ENCODE results near the gene C17orf50. TPM values are rescaled to one million over a fixed set of nuclear protein-coding genes. Genes with fewer than 3 reads are reported as not detected.

C17orf50 gene
- total and polyA plus RNA-seq, 9 donors: not detected

DNA sequence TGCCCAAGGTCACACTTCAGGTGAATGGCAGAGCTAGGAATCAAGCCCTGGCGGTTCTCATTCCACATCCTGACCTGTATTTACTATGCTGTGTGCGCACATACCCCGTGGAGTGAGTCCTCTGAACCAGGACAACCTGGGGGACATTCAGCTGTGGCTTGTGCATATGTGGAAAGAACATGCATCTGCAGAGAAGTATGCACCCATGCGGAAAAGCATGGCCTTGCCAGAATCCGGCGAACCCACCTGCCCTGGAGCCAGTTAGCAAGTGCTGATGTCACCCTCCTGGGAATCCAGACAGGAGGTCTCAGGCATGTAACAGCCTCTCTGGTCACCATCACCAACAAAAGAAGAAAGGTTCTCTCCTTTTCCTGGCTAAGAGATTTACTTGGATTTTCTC lies 27.3 kb upstream of the C17orf50 start:
- peaks cover 7% of the 10 kb centered on the region for H3K4me1 ChIP-seq (ENCODE audit: insufficient read depth)
- no peak for DNase-seq
- no peaks in the 10 kb centered on the region for H3K9me3 ChIP-seq
- WGBS, 3 donors: 85 to 92% (median 88%) methylated on average over 6 of the region's 6 CpGs
- no peak overlapping the region for H3K27ac ChIP-seq
- no peaks in the 10 kb centered on the region for H3K27me3 ChIP-seq
- intact Hi-C loops (cut with DNase I): no loop called here
- no peak overlapping the region for H3K4me3 ChIP-seq
- TF ChIP-seq, protein P1, sequence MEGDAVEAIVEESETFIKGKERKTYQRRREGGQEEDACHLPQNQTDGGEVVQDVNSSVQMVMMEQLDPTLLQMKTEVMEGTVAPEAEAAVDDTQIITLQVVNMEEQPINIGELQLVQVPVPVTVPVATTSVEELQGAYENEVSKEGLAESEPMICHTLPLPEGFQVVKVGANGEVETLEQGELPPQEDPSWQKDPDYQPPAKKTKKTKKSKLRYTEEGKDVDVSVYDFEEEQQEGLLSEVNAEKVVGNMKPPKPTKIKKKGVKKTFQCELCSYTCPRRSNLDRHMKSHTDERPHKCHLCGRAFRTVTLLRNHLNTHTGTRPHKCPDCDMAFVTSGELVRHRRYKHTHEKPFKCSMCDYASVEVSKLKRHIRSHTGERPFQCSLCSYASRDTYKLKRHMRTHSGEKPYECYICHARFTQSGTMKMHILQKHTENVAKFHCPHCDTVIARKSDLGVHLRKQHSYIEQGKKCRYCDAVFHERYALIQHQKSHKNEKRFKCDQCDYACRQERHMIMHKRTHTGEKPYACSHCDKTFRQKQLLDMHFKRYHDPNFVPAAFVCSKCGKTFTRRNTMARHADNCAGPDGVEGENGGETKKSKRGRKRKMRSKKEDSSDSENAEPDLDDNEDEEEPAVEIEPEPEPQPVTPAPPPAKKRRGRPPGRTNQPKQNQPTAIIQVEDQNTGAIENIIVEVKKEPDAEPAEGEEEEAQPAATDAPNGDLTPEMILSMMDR (IDR thresholded peaks at IDR 0.05): no peak
- TF ChIP-seq EP300 (IDR thresholded peaks at IDR 0.05): no peak
- TF ChIP-seq POLR2A (IDR thresholded peaks at IDR 0.05): no peak
- H3K36me3 ChIP-seq: no peaks in the 10 kb centered on the region

DNA sequence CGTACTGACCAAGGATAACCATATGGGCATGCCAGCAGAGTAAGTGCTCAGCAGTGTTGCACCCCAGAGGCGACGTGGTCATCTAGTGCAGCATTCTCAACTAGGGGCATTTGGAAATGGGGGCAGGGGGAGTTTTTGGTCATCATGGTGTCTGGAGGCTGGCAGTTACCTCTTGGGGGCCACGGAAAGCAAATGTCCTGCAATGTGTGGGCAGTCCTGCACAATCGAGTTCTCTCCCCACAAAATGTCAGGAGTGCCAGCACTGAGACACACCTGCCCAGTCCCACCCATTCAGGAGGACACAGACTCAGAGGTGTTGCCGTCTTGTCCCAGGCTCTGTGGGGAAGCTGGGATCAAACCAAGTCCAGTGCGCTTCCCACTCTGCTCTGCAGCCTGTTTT lies 26.3 kb upstream of the C17orf50 start:
- DNase-seq: no peak
- Histone ChIP-seq H3K9me3 (no peaks in the 10 kb centered on the region), H3K27ac (no peak overlapping the region), H3K4me1 (ENCODE audit: insufficient read depth) (peaks cover 7% of the 10 kb centered on the region), H3K27me3 (no peaks in the 10 kb centered on the region), H3K36me3 (no peaks in the 10 kb centered on the region), H3K4me3 (no peak overlapping the region)
- intact Hi-C loops (cut with DNase I): no loop called here
- no peak for TF ChIP-seq EP300 (IDR thresholded peaks at IDR 0.05)
- TF ChIP-seq, protein P1 (IDR thresholded peaks at IDR 0.05): no peak
- no peak for TF ChIP-seq POLR2A (IDR thresholded peaks at IDR 0.05)
- WGBS, 3 donors: 76 to 84% (median 84%) methylated on average over 7 of the region's 7 CpGs

DNA sequence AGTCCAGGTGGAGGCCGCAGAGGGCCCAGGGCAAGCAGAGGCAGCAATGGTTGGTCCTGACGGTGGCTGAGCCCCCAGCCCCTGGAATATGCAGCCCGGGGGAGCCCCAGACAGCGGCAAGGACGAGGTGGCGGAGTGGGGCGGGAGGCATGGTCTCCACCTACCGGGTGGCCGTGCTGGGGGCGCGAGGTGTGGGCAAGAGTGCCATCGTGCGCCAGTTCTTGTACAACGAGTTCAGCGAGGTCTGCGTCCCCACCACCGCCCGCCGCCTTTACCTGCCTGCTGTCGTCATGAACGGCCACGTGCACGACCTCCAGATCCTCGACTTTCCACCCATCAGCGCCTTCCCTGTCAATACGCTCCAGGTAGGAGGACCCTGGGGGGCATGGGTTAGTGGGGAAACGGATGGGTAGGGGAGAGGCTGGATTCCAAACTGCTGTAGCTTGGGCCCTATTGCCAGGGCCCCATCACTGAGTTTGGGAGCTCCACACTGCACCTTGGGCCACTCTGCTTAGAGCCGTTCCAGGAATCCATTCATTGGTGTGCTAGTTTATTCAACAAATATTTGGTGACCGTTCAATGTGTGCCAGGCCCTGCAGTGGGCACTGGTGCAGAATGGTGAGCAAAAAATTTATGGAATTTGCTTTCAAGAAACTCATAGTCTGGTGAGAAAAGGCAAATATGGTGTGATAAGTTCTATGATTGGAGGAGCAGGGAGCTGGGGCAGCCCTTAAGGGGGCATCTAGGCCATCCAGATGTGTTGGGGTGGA lies 25.5 kb upstream of the C17orf50 start:
- 79 to 89% (median 85%) methylated on average over 29 of the region's 29 CpGs for WGBS, 3 donors
- intact Hi-C loops (cut with DNase I): no loop called here
- no peak for TF ChIP-seq EP300 (IDR thresholded peaks at IDR 0.05)
- TF ChIP-seq, protein P1 (IDR thresholded peaks at IDR 0.05): no peak
- no peak for TF ChIP-seq POLR2A (IDR thresholded peaks at IDR 0.05)
- Histone ChIP-seq H3K27me3 (no peaks in the 10 kb centered on the region), H3K36me3 (no peaks in the 10 kb centered on the region), H3K27ac (no peak overlapping the region), H3K4me1 (ENCODE audit: insufficient read depth) (peaks cover 7% of the 10 kb centered on the region), H3K4me3 (no peak overlapping the region), H3K9me3 (no peaks in the 10 kb centered on the region)
- no peak for DNase-seq

DNA sequence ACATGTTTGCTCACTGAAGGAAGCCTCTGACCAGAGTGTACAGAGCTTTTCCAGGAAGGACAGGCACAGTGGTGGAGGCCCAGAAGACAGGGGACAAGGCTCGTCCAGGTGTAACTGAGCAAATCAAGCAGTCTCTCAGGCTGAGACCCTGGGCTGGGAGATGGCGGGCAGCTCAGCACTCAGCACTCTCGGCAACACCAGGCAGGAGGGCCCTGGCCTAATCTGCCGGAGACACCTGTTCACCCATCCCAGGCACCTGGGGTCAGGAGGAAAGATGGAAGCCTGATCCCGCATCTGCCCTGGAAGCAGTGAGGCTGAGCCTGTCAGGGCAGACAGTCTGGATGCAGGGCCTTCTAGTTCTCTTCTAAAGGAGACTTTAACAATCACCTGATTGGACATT lies 24.5 kb upstream of the C17orf50 start:
- H3K27ac ChIP-seq: no peak overlapping the region
- H3K4me1 ChIP-seq (ENCODE audit: insufficient read depth): peaks cover 5% of the 10 kb centered on the region
- TF ChIP-seq, protein P1 (IDR thresholded peaks at IDR 0.05): no peak
- TF ChIP-seq POLR2A (IDR thresholded peaks at IDR 0.05): no peak
- TF ChIP-seq EP300 (IDR thresholded peaks at IDR 0.05): no peak
- no peak for DNase-seq
- H3K27me3 ChIP-seq: no peaks in the 10 kb centered on the region
- H3K4me3 ChIP-seq: no peak overlapping the region
- intact Hi-C loops (cut with DNase I): no loop called here
- WGBS, 3 donors: 84 to 92% (median 89%) methylated on average over 5 of the region's 5 CpGs
- H3K36me3 ChIP-seq: no peaks in the 10 kb centered on the region
- no peaks in the 10 kb centered on the region for H3K9me3 ChIP-seq

All from ovary (tissue), 9 donors.